GM10266 (cell line): ENCODE measurements around the gene EIF3B.
"Not testable (repeated sequence)": the region's sequence is repeated elsewhere in the genome, so short reads cannot be mapped to it uniquely, and the experiment has no call there.

Experiments used
- DNase-seq: peaks from one replicate; pipeline ENCODE4 v3.0.0; 2012; ENCODE audit errors: extremely low spot score
- TF ChIP-seq, protein P1 (sequence below): IDR thresholded peaks from 2 replicates; pipeline ENCODE4 v1.5.1; 2012; ENCODE audit warnings: mild to moderate bottlenecking, low read depth; ENCODE audit not compliant: control insufficient read depth, insufficient read depth; ENCODE audit errors: missing control alignments

The EIF3B gene

DNA sequence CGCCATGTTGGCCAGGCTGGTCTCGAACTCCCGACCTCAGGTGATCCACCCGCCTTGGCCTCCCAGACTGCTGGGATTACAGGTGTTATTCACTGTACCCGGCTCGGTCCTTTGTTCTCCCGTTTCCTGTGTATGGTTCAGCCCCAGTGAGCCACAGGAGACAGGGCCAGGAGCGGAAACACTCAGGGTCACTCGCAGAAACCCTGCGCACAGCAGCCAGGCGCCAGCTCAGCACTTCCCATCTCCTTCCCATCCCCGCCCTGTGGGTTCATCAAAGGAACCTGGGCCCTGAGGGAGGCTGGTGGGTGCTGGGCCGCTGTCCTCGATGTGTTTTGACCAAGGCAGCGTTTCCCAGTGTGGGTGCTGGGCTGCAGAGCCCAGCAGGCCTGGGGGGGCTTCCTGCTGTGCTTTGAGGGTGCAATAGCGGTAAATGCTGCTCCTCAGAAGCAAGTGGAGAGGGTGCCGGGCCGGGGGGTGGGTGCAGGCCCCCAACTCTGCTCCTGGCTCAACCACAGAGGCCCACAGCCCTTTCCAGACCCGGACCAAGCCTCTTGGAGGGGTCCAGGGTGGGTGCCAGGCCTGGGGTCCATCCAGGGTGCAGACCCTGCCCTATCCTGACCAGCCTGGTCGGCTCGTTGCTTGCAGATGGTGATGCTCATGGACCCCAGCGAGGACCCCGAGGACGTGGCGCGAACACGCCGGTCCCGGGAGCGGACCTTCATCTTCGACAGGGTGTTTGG lies 33.4 kb downstream of the EIF3B start:
- TF ChIP-seq, protein P1, sequence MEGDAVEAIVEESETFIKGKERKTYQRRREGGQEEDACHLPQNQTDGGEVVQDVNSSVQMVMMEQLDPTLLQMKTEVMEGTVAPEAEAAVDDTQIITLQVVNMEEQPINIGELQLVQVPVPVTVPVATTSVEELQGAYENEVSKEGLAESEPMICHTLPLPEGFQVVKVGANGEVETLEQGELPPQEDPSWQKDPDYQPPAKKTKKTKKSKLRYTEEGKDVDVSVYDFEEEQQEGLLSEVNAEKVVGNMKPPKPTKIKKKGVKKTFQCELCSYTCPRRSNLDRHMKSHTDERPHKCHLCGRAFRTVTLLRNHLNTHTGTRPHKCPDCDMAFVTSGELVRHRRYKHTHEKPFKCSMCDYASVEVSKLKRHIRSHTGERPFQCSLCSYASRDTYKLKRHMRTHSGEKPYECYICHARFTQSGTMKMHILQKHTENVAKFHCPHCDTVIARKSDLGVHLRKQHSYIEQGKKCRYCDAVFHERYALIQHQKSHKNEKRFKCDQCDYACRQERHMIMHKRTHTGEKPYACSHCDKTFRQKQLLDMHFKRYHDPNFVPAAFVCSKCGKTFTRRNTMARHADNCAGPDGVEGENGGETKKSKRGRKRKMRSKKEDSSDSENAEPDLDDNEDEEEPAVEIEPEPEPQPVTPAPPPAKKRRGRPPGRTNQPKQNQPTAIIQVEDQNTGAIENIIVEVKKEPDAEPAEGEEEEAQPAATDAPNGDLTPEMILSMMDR = no peak
- DNase-seq = no peak

DNA sequence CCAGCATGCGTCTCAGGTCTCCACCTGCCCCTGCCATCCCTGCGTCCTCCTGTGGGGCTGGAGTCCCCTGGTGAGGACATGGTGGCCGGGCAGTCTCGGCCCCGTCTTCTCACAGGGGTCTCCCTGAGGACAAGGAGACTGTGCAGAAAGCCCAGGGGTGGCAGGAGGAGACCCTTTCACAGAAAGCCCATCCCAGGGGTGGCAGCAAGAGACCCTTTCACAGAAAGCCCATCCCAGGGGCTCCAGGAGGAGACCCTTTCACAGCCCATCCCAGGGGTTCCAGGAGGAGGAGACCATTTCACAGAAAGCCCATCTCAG lies 34.0 kb downstream of the EIF3B start:
- TF ChIP-seq, protein P1 = no peak

DNA sequence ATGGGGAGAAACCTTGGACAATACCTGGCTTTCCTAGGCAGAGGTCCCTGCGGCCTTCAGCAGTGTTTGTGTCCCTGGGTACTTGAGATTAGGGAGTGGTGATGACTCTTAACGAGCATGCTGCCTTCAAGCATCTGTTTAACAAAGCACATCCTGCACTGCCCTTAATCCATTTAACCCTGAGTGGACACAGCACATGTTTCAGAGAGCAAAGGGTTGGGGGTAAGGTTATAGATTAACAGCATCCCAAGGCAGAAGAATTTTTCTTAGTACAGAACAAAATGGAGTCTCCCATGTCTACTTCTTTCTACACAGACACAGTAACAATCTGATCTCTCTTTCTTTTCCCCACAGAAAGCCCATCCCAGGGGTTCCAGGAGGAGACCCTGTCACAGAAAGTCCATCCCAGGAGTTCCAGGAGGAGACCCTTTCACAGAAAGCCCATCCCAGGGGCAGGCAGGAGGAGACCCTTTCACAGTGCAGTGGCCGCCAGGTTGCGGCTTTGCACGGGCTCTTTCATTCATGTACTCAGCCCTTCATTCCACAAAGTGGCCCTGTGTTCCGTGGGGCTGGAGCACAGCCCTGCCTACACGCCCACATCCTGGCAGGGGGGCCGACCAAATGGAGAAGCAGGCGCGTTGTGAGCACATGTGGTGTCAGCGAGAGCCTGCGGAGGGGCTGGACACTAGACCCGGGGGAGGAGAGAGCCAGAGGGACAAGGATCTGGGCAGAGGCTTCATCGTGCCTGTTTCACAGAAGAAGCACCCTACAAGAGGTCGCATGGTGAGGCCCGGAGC lies 35.6 kb downstream of the EIF3B start:
- not testable (repeated sequence) for DNase-seq

More for the DNA sequence above, 34.0 kb downstream of the EIF3B start:
- no peak for DNase-seq

DNA sequence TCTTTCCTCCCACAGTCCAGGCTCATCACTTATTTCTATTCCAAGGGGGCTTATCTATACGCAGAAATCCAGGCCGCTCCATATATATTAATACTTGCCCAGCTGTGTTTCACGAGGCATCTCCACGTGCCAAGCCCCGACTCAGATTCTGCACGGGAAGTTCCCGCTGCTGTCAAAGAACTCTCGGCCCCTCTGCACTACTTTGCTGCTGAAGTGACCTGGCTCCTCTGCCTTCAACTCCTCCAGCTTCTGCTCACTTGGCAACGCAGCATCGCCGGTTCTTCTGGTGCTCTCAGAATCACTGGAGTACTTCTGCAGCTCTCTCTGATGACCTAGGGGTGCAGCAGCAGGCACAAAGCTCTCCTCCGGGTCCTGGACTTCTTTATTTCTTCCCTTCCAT lies 39.1 kb downstream of the EIF3B start:
- TF ChIP-seq, protein P1 = no peak
- DNase-seq = no peak

DNA sequence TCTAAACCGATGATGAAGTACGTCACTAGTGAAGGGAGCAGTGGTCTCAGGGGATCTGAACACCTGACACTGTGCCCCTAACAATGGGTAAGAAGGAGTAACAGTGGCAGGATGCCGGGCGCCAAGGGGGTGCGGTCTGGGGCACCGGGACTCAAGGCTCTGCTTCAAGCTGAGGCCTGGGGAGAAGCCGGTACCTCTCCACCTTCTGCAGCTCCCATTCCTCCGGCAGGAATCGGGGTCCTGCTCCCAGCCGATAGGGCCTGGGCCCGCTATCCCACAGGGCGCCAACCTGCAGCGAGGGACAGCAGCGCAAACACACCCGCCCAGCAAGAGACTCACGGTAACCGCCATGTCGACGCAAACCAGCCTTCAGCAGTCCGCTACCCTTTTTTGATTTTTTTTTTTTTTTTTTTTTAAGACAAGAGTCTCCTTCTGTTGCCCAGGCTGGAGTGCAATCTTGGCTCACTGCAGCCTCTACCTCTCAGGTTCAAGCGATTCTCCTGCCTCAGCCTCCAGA lies 40.0 kb downstream of the EIF3B start:
- TF ChIP-seq, protein P1 = no peak
- no peak for DNase-seq

DNA sequence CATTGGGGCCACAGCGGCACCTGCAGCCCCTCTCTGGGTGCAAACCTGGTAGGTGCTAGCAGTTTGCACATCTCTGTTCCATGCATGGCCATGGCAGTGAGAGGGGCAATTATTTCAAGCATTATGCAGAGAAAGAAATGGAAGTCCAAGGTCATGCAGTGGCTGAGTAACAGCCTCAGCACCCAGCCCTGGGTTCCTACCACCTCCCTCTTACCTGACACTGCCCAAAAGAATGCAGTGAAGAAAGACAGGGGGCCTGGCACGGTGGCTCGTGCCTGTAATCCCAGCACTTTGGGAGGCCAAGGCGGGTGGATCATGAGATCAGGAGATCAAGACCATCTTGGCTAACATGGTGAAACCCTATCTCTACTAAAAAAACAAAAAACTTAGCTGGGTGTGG lies 43.9 kb downstream of the EIF3B start:
- no peak for DNase-seq
- TF ChIP-seq, protein P1 = no peak

DNA sequence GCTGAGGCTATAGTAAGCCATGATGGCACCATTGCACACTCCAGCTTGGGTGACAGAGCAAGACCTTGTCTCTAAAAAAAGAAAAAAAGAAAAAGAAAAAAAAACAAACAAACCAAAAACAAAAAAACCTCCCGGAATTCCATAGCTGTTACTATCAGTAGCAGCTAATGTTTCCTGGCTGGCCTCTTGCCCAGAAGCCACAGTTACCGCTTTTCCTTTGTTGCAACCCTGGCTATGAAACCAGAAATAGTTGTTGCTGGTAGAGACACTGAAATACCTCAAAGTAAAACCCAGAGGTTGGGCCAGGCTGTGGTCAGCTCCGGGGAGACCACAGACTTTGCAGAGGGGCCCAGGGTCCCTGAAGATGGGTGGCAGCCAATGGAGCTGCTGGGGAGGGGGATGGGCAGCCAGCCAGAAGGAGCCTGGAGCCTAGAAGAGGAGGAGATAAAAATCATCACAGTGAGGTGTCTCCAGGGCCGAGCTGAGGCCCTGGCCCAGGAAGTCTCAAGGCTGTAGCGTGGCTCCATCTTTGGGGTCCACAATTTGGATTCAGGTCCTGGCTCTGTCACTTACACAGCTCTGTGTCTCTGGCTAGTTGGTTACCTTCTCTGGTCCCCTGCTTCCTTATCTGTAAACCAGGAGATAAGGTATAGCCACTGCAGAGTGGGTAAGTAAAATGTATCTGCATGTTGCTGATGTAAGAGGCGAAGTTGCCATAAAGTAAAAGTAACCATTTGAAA lies 45.4 kb downstream of the EIF3B start:
- TF ChIP-seq, protein P1 = no peak
- DNase-seq = no peak
